Testis (tissue), 2 donors: ENCODE results near the gene CD300E.

Experiments
- POLR2A ChIP-seq: fragments of 450-650 bp; IDR thresholded peaks from one replicate; pipeline ENCODE4 v1.6.1; 2017; ENCODE audit warnings: antibody characterized with exemption, mild to moderate bottlenecking, moderate library complexity
- TF ChIP-seq, protein P1 (sequence below), 3 experiments: fragments of 450-650 bp in 2 of 3; fragments of 200-600 bp in 1 of 3; sonication (generic) in 1 of 3; IDR thresholded peaks; one replicate each; pipeline ENCODE4 v1.5.1; 2016 to 2019; ENCODE audit warnings: antibody characterized with exemption in 3 of 3, mild to moderate bottlenecking in 2 of 3, moderate library complexity in 1 of 3

DNA sequence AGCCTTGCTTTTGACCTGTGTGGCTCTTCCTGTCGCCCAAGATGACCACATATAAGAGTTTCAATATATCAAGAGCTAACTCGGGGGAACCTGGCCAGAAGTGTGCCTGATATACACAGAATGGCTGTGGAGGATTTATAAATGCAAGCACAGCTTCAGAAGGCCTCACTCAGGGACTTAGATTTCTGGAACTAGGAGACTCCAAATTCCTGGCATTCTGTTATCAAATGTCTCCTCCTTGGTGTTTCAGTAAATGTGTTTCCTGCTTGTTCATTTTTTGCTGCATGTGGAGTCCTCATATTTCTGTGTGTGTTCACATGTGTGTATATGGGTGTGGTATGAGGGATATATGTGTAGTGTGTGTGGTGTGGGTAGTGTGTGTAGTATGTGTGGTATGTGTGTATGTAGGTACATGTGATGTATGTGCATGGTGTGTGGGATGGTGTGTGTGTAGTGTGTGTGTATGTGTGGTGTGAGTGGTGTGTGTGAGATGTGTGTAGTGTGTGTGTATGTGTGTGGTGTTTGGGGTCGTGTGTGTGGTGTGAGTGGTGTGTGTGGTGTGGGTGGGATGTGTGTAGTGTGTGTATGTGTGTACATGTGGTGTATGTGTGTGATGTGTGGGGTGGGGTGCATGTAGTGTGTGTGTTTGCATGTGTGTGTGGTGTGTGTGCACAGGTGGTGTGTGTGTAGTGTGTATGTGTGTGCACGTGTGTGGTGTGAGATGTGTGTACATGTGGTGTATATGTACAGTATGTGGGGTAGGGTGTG lies 55.2 kb downstream of the CD300E start:
- TF ChIP-seq POLR2A: no peak
- TF ChIP-seq, protein P1, sequence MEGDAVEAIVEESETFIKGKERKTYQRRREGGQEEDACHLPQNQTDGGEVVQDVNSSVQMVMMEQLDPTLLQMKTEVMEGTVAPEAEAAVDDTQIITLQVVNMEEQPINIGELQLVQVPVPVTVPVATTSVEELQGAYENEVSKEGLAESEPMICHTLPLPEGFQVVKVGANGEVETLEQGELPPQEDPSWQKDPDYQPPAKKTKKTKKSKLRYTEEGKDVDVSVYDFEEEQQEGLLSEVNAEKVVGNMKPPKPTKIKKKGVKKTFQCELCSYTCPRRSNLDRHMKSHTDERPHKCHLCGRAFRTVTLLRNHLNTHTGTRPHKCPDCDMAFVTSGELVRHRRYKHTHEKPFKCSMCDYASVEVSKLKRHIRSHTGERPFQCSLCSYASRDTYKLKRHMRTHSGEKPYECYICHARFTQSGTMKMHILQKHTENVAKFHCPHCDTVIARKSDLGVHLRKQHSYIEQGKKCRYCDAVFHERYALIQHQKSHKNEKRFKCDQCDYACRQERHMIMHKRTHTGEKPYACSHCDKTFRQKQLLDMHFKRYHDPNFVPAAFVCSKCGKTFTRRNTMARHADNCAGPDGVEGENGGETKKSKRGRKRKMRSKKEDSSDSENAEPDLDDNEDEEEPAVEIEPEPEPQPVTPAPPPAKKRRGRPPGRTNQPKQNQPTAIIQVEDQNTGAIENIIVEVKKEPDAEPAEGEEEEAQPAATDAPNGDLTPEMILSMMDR (IDR thresholded peaks at IDR 0.05): no peak
